K562 (cell line): ENCODE results near the gene NEK2. TPM values are rescaled to one million over a fixed set of nuclear protein-coding genes. Genes with fewer than 3 reads are reported as not detected.

ENCODE experiments used
- ATF6 ChIP-seq: sonication (generic); formaldehyde crosslinking; IDR thresholded peaks from 2 replicates; pipeline ENCODE4 v1.4.0; 2020; ENCODE audit warnings: mild to moderate bottlenecking, missing genetic modification reagents
- KLF6 ChIP-seq: fragments of 250-450 bp; sonication (Bioruptor Pico); IDR thresholded peaks from 2 replicates; pipeline ENCODE4 v1.4.0; 2020; ENCODE audit warnings: mild to moderate bottlenecking, moderate library complexity, borderline replicate concordance
- PRPF4 ChIP-seq: fragments of 200-400 bp; formaldehyde crosslinking; IDR thresholded peaks from one replicate; pipeline ENCODE4 v1.6.1; 2017; ENCODE audit warnings: low read length, low read depth, mild to moderate bottlenecking; ENCODE audit not compliant: insufficient read depth, poor library complexity, severe bottlenecking
- SP1 ChIP-seq: sonication (generic); formaldehyde crosslinking; IDR thresholded peaks from 2 replicates; pipeline ENCODE4 v1.8.1; 2022; ENCODE audit warnings: mild to moderate bottlenecking, missing genetic modification reagents
- ZBTB26 ChIP-seq: fragments of 450-650 bp; formaldehyde crosslinking; IDR thresholded peaks from 2 replicates; pipeline ENCODE4 v1.4.0; 2022; ENCODE audit warnings: missing genetic modification characterization
- polyA plus RNA-seq, 8 experiments: library from polyadenylated mRNA; depleted of rRNA in 4 of 8; stranded (reverse) in 5 of 8; unstranded in 3 of 8; fragments of >200 nt; fragmentation: Nextera tagmentation in 2 of 8; fragmentation: Illumina TruSeq in 1 of 8; extraction: Ambion mirVana in 2 of 8; extraction: Trizol in 1 of 8; gene quantifications; 2 replicates each; pipeline versions ENCODE4 v1.2.1 to v1.2.3, GENCODE V29; 2011 to 2014; ENCODE audit warnings: inconsistent platforms in 1 of 8, missing spikeins in 1 of 8
- total RNA-seq, 7 experiments: library from RNA; depleted of rRNA in 6 of 7; stranded (reverse); fragments of >200 nt in 6 of 7; fragmentation: Illumina TruSeq in 2 of 7; extraction: Trizol in 2 of 7; gene quantifications; 2 replicates each; pipeline versions ENCODE4 v1.2.1 to v1.2.3, GENCODE V29; 2011 to 2021; ENCODE audit warnings: low replicate concordance in 1 of 7

NEK2 gene
- total and polyA plus RNA-seq, 9 of the 15 experiments (the other 6 are each of a cell fraction or from before 2014, with no cell fraction given) = 30.0 to 74.7 (median 66.4) TPM

GRCh38 chr1:211654838-211655787 is 20.3 kb downstream of the NEK2 start (continued):
- TF ChIP-seq ATF6 (CRISPR knock-in tag) (no peak), PRPF4 (no peak), KLF6 (no peak), SP1 (peak; percentile 56; the same call in 1 of the 2 replicates), ZBTB26 (CRISPR knock-in tag) (no peak)
- TF ChIP-seq, all 486 proteins: peak for 52
